PC-3 (cell line): Measurements from ENCODE around the gene SKP2. TPM values are rescaled to one million over a fixed set of nuclear protein-coding genes. Genes with fewer than 3 reads are reported as not detected.
"Not testable (repeated sequence)": the region's sequence is repeated elsewhere in the genome, so short reads cannot be mapped to it uniquely, and the experiment has no call there.

Experiments
- ATAC-seq: fragments of 200-7000 bp; cut with Tn5 transposase; 2 replicates; pipeline ENCODE4 v1.9.1; 2020; ENCODE audit warnings: mild to moderate bottlenecking, moderate library complexity
- BruUV-seq: library from RNA; stranded (reverse); fragments of 400-500 nt; replicated peaks from 2 replicates; lab custom pipeline; 2021; lab: Mats Ljungman, UMichigan
- CTCF ChIA-PET: fragments of 300-600 bp; sonication (Branson Sonifier 250); formaldehyde crosslinking; loops from one replicate; lab custom pipeline; 2022; ENCODE audit warnings: antibody characterized with exemption; lab: Charles Lee
- POLR2A ChIA-PET: fragments of 300-600 bp; sonication (Branson Sonifier 250); formaldehyde crosslinking; loops from one replicate; lab custom pipeline; 2022; ENCODE audit warnings: antibody characterized with exemption; ENCODE audit not compliant: unreplicated experiment; lab: Charles Lee
- DNase-seq: peaks from one replicate; pipeline ENCODE4 v3.0.0-alpha.2; 2015
- H2AFZ ChIP-seq: fragments of 300-600 bp; sonication (generic); 2 replicates; pipeline ENCODE4 v1.6.0; 2016; ENCODE audit warnings: antibody characterized with exemption, low read length
- H3F3A ChIP-seq: fragments of 300-600 bp; sonication (generic); one replicate; pipeline ENCODE4 v1.6.0; 2017; ENCODE audit warnings: antibody characterized with exemption, low read length, control low read depth, mild to moderate bottlenecking; ENCODE audit not compliant: unreplicated experiment
- H3K27ac ChIP-seq: fragments of 300-600 bp; sonication (generic); 2 replicates; pipeline ENCODE4 v1.5.1; 2016; ENCODE audit warnings: mild to moderate bottlenecking, low read length
- H3K27me3 ChIP-seq: fragments of 300-600 bp; sonication (generic); 2 replicates; pipeline ENCODE4 v1.6.1; 2016; ENCODE audit warnings: low read length, mixed read lengths
- H3K36me3 ChIP-seq: fragments of 300-600 bp; sonication (generic); 2 replicates; pipeline ENCODE4 v1.6.1; 2016; ENCODE audit warnings: low read depth, mixed run types, low read length, mixed read lengths
- H3K4me1 ChIP-seq: fragments of 300-600 bp; sonication (generic); 2 replicates; pipeline ENCODE4 v1.5.1; 2016; ENCODE audit warnings: low read length; ENCODE audit not compliant: insufficient read depth
- H3K4me2 ChIP-seq: fragments of 300-600 bp; sonication (generic); 2 replicates; pipeline ENCODE4 v1.6.0; 2016; ENCODE audit warnings: low read length
- H3K4me3 ChIP-seq: fragments of 300-600 bp; sonication (generic); 2 replicates; pipeline ENCODE4 v1.5.1; 2016; ENCODE audit warnings: mild to moderate bottlenecking, low read length, mixed read lengths
- H3K79me2 ChIP-seq: fragments of 300-600 bp; sonication (generic); 2 replicates; pipeline ENCODE4 v1.6.1; 2017; ENCODE audit warnings: low read length, mixed read lengths
- H3K9ac ChIP-seq: fragments of 300-600 bp; sonication (generic); 2 replicates; pipeline ENCODE4 v1.6.0; 2016; ENCODE audit warnings: mild to moderate bottlenecking, low read length
- H3K9me2 ChIP-seq: fragments of 300-600 bp; sonication (generic); replicated peaks from 2 replicates; pipeline ENCODE4 v1.6.1; 2016; ENCODE audit warnings: mixed run types, low read length, mixed read lengths
- H3K9me3 ChIP-seq: fragments of 300-600 bp; sonication (generic); 2 replicates; pipeline ENCODE4 v1.6.1; 2016; ENCODE audit warnings: low read length, mixed read lengths
- H4K20me1 ChIP-seq: fragments of 300-600 bp; sonication (generic); 2 replicates; pipeline ENCODE4 v1.6.1; 2016; ENCODE audit warnings: low read length, mixed read lengths
- EZH2 ChIP-seq: fragments of 300-600 bp; sonication (generic); IDR thresholded peaks from one replicate; pipeline ENCODE4 v1.6.1; 2017; ENCODE audit warnings: antibody characterized with exemption, mild to moderate bottlenecking, low read length; ENCODE audit not compliant: unreplicated experiment
- EZH2phosphoT487 ChIP-seq: fragments of 300-600 bp; sonication (generic); IDR thresholded peaks from 2 replicates; pipeline ENCODE4 v1.6.1; 2018; ENCODE audit warnings: mild to moderate bottlenecking, antibody characterized with exemption, low read length, borderline replicate concordance
- intact Hi-C: fragments of 100-400 bp; cut with micrococcal nuclease; formaldehyde crosslinking; loops from 2 replicates; pipeline ENCODE4 v1.9.0; 2023
- total RNA-seq: library from RNA; depleted of rRNA; stranded (reverse); fragments of >200 nt; gene quantifications from 2 replicates; pipeline ENCODE4 v1.2.3, GENCODE V29; 2014
- TF ChIP-seq, protein P1 (sequence below): fragments of 300-600 bp; sonication (generic); conservative IDR thresholded peaks from 2 replicates; pipeline ENCODE4 v1.5.1; 2017; ENCODE audit warnings: antibody characterized with exemption, low read depth, mild to moderate bottlenecking, low read length

The SKP2 gene
- total RNA-seq, 1 experiment from 2014 or later, result 32.0 TPM

DNA sequence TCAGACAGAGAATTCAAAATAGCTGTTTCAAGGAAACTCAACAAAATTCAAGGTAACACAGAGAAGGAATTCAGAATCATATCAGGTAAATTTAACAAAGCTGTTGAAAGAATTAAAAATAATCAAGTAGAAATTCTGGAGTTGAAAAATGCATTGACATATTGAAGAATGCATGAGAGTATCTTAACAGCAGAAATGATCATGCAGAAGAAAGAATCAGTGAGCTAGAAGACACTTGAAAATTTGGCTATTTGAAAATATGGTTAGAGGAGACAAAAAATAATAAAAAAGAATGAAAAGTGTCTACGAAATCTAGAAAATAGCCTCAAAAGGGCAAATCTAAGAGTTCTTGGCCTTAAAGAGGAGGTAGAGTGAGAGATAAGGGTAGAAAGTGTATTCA lies 23.1 kb upstream of the SKP2 start:
- CTCF ChIA-PET, result no interaction called here
- Histone ChIP-seq H3K79me2 (no peaks in the 10 kb centered on the region), H3K4me1 (no peaks in the 10 kb centered on the region), H3K4me2 (no peak overlapping the region), H3K27me3 (no peaks in the 10 kb centered on the region), H3K9me3 (no peaks in the 10 kb centered on the region), H3K27ac (no peak overlapping the region), H3K9me2 (no peaks in the 10 kb centered on the region), H3K9ac (no peak overlapping the region), H2AFZ (no peak overlapping the region), H4K20me1 (no peaks in the 10 kb centered on the region), H3K36me3 (peaks cover 6% of the 10 kb centered on the region; the same call in 1 of the 2 replicates), H3F3A (no peaks in the 10 kb centered on the region), H3K4me3 (no peak overlapping the region)
- intact Hi-C loops, result no loop called here
- ATAC-seq (no peak), DNase-seq (no peak)
- no TSS peak for BruUV-seq
- TF ChIP-seq, protein P1, sequence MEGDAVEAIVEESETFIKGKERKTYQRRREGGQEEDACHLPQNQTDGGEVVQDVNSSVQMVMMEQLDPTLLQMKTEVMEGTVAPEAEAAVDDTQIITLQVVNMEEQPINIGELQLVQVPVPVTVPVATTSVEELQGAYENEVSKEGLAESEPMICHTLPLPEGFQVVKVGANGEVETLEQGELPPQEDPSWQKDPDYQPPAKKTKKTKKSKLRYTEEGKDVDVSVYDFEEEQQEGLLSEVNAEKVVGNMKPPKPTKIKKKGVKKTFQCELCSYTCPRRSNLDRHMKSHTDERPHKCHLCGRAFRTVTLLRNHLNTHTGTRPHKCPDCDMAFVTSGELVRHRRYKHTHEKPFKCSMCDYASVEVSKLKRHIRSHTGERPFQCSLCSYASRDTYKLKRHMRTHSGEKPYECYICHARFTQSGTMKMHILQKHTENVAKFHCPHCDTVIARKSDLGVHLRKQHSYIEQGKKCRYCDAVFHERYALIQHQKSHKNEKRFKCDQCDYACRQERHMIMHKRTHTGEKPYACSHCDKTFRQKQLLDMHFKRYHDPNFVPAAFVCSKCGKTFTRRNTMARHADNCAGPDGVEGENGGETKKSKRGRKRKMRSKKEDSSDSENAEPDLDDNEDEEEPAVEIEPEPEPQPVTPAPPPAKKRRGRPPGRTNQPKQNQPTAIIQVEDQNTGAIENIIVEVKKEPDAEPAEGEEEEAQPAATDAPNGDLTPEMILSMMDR, result no peak
- TF ChIP-seq EZH2phosphoT487, result no peak
- TF ChIP-seq EZH2, result no peak
- POLR2A ChIA-PET, result no interaction called here

DNA sequence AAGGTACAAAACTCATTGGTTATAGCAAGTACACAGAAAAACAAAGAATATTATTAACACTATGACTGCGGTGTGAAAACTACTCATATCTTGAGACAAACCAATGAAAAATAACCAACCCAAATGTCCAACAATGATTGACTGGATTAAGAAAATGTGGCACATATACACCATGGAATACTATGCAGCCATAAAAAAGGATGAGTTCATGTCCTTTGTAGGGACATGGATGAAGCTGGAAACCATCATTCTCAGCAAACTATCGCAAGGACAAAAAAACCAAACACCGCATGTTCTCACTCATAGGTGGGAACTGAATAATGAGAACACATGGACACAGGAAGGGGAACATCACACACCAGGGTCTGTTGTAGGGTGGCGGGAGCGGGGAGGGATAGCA lies 22.2 kb upstream of the SKP2 start:
- H3K27ac ChIP-seq, POLR2A ChIA-PET, H3K79me2 ChIP-seq, H3K4me2 ChIP-seq, ATAC-seq, H3K9me2 ChIP-seq, BruUV-seq, H2AFZ ChIP-seq, H3K36me3 ChIP-seq, H4K20me1 ChIP-seq, H3K4me1 ChIP-seq, intact Hi-C loops, H3K27me3 ChIP-seq, H3K9ac ChIP-seq, H3F3A ChIP-seq, H3K4me3 ChIP-seq, H3K9me3 ChIP-seq, DNase-seq: not testable (repeated sequence)
- CTCF ChIA-PET, result interaction anchor here (0.6 kb wide), 1 partner anchor 708 kb away, joined by 4 read pairs; no protein-coding TSS in a partner anchor

DNA sequence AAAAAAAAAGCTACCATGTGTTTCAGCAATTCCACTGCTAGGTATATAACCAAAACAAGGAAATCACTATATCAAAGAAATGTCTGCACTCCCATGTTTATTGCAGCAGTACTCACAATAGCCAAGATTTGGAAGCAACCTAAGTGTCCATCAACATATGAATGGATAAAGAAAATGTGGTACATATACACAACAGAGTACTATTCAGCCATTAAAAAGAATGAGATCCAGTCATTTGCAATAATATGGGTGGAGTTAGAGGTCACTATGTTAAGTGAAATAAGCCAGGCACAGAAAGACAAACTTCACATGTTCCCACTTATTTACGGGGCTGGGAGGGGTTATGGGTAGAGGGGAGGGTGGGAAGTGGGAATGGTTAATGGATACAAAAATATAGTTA lies 18.9 kb upstream of the SKP2 start:
- H3F3A ChIP-seq, H3K27me3 ChIP-seq, H3K27ac ChIP-seq, H3K9me2 ChIP-seq, BruUV-seq, H3K4me3 ChIP-seq, H3K79me2 ChIP-seq, POLR2A ChIA-PET, intact Hi-C loops, DNase-seq, H3K36me3 ChIP-seq, H3K4me1 ChIP-seq, ATAC-seq, H3K9me3 ChIP-seq, H4K20me1 ChIP-seq, H3K9ac ChIP-seq, H3K4me2 ChIP-seq, H2AFZ ChIP-seq: not testable (repeated sequence)
- CTCF ChIA-PET, result interaction anchor here (0.6 kb wide), 1 partner anchor 54 kb away, joined by 5 read pairs; no protein-coding TSS in a partner anchor

DNA sequence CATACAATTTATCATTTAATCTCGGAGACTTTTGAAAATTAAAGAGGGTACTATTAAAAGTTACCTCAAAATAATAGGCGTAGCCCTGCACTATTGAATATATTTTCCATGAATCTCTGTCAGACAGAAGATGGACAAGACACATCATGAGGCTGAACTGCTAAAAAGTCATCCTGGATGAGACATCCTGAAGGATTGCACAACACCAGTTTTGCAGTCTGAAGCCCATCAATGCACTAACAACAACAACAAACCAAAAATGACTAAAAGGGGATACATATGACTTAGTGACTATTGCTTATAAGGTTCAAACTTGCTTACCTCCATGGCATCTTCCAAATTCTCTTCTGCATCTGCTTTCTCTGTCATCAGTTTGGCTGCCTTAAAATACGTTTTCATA lies 15.9 kb upstream of the SKP2 start:
- no peak for TF ChIP-seq EZH2
- no peak for TF ChIP-seq EZH2phosphoT487
- TF ChIP-seq, protein P1, result no peak
- intact Hi-C loops, result no loop called here
- peaks cover 2% of the 10 kb centered on the region; the same call in 1 of the 2 replicates for H3K36me3 ChIP-seq
- no TSS peak for BruUV-seq
- POLR2A ChIA-PET, result no interaction called here
- ATAC-seq, result no peak
- H3K4me2 ChIP-seq, result no peak overlapping the region
- no peak overlapping the region for H3K9ac ChIP-seq
- H3F3A ChIP-seq, result no peaks in the 10 kb centered on the region
- no peaks in the 10 kb centered on the region for H4K20me1 ChIP-seq
- CTCF ChIA-PET, result no interaction called here
- no peak overlapping the region for H3K27ac ChIP-seq
- H3K9me2 ChIP-seq, result no peaks in the 10 kb centered on the region
- no peak for DNase-seq
- H3K9me3 ChIP-seq, result no peaks in the 10 kb centered on the region
- H3K79me2 ChIP-seq, result no peaks in the 10 kb centered on the region
- no peaks in the 10 kb centered on the region for H3K27me3 ChIP-seq
- H2AFZ ChIP-seq, result no peak overlapping the region
- no peak overlapping the region for H3K4me3 ChIP-seq
- no peaks in the 10 kb centered on the region for H3K4me1 ChIP-seq
